Fibroblast of mammary gland (primary cell): ENCODE results near the gene JAZF1.

ENCODE experiments used
- DNase-seq: peaks from one replicate; pipeline ENCODE4 v3.0.0-alpha.2; 2010; ENCODE audit warnings: low read depth
- H3K4me3 ChIP-seq: 2 replicates; pipeline ENCODE4 v1.5.1; 2011; ENCODE audit warnings: low read depth, mild to moderate bottlenecking, low read length, moderate library complexity; ENCODE audit not compliant: control insufficient read depth
- CTCF ChIP-seq: conservative IDR thresholded peaks from 2 replicates; pipeline ENCODE4 v1.5.1; 2011; ENCODE audit warnings: low read depth, low read length, inconsistent platforms; ENCODE audit not compliant: control insufficient read depth, insufficient read depth

The JAZF1 gene

DNA sequence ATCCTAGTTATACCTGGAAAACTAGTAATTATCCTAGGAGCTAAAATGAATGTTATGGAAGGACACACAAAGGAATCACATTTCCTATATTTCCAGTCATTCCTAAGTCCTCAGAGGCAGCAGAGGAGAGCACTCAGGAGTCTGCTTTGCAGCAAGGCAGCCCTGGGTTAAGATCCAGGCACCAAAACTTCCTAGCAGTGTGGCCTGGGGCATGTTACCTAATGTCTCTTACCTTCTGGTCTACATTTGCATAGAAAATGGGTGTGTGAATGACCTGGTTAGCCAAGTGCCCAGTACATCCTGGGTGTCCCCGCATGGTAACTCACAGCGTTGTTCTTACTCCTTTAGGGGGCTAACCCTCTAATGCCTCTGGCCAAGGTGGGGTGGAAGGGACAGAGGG, 304.8 kb downstream of the JAZF1 start:
- no peak overlapping the region for H3K4me3 ChIP-seq
- no peak for TF ChIP-seq CTCF
- no peak for DNase-seq

- no peak overlapping the region for H3K4me3 ChIP-seq
- no peak for DNase-seq
- no peak for TF ChIP-seq CTCF
Measured at GRCh38 chr7:27875061-27875460, 305.5 kb downstream of the JAZF1 start.

- peak; percentile 48 for DNase-seq
- H3K4me3 ChIP-seq, result no peak overlapping the region
- TF ChIP-seq CTCF, result no peak
Measured at GRCh38 chr7:27873981-27874957, 306.3 kb downstream of the JAZF1 start.

- DNase-seq, result no peak
- TF ChIP-seq CTCF, result no peak
- no peak overlapping the region for H3K4me3 ChIP-seq
Measured at GRCh38 chr7:27872356-27873275, 308.0 kb downstream of the JAZF1 start.

DNA sequence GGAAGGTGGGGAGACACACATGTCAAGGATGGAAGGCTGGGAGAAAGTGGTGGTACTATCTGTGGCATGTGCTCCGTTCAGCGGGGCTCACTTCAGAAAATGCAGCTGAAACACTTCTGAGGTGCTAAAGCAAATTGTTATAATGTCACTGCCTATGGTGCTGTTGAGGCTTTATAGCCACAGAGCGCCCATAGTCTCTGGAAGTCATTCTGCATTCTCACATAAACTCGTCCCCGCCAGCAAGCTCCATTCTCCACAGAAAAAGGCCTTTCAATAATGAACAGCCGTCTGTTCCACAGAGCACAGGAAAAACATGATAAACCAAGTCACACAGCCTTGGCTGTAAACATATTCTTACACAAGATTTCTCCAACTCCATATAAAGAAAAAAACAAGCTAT, 308.7 kb downstream of the JAZF1 start:
- no peak for TF ChIP-seq CTCF
- DNase-seq, result no peak
- H3K4me3 ChIP-seq, result no peak overlapping the region

- H3K4me3 ChIP-seq, result no peak overlapping the region
- TF ChIP-seq CTCF, result no peak
- DNase-seq, result no peak
Measured at GRCh38 chr7:27871086-27871485, 309.5 kb downstream of the JAZF1 start.
